Neural cell (in vitro differentiated cells): ENCODE data around the gene GNAQ. TPM values are rescaled to one million over a fixed set of nuclear protein-coding genes. Genes with fewer than 3 reads are reported as not detected.

Source experiments
- H2AFZ ChIP-seq: fragments of 200-600, 300-800 bp; sonication (generic), shearing (Covaris generic); 2 replicates; pipeline ENCODE4 v1.6.0; 2014; ENCODE audit warnings: low read depth, mild to moderate bottlenecking, antibody characterized with exemption, low read length, moderate library complexity
- H3F3A ChIP-seq: fragments of 200-600 bp; shearing (Covaris generic); 2 replicates; pipeline ENCODE4 v1.6.1; 2016; ENCODE audit warnings: mild to moderate bottlenecking, moderate library complexity, mixed read lengths, antibody characterized with exemption, low read length; ENCODE audit not compliant: insufficient read depth, poor library complexity, severe bottlenecking
- H3K27ac ChIP-seq: fragments of 200-600, 300-800 bp; sonication (generic), shearing (Covaris generic); 2 replicates; pipeline ENCODE4 v1.5.1; 2014; ENCODE audit warnings: mild to moderate bottlenecking, low read length, moderate library complexity
- H3K27me3 ChIP-seq: fragments of 300-800, 200-600 bp; sonication (generic), shearing (Covaris generic); 2 replicates; pipeline ENCODE4 v1.6.0; 2014; ENCODE audit warnings: mild to moderate bottlenecking, low read depth, low read length, moderate library complexity; ENCODE audit not compliant: insufficient read depth
- H3K36me3 ChIP-seq: fragments of 300-800, 200-600 bp; sonication (generic), shearing (Covaris generic); 2 replicates; pipeline ENCODE4 v1.5.1; 2014; ENCODE audit warnings: mild to moderate bottlenecking, antibody characterized with exemption, low read length, moderate library complexity; ENCODE audit not compliant: insufficient read depth
- H3K4me2 ChIP-seq: fragments of 300-800, 200-600 bp; sonication (generic), shearing (Covaris generic); 2 replicates; pipeline ENCODE4 v1.6.0; 2014; ENCODE audit warnings: mild to moderate bottlenecking, low read length
- H3K4me3 ChIP-seq: fragments of 300-800, 200-600 bp; sonication (generic), shearing (Covaris generic); 2 replicates; pipeline ENCODE4 v1.5.1; 2014; ENCODE audit warnings: mild to moderate bottlenecking, low read length, moderate library complexity
- H3K79me2 ChIP-seq: fragments of 200-600 bp; shearing (Covaris generic); replicated peaks from 2 replicates; pipeline ENCODE4 v1.6.0; 2014; ENCODE audit warnings: mild to moderate bottlenecking, low read length, moderate library complexity; ENCODE audit not compliant: insufficient read depth
- H3K9ac ChIP-seq: fragments of 300-800, 200-600 bp; sonication (generic), shearing (Covaris generic); 2 replicates; pipeline ENCODE4 v1.6.1; 2016; ENCODE audit warnings: mild to moderate bottlenecking, low read length, mixed read lengths
- H3K9me2 ChIP-seq: fragments of 200-600 bp; shearing (Covaris generic); 2 replicates; pipeline ENCODE4 v1.6.1; 2016; ENCODE audit warnings: mild to moderate bottlenecking, low read length, mixed read lengths; ENCODE audit not compliant: insufficient read depth
- H3K9me3 ChIP-seq: fragments of 200-600, 300-800 bp; sonication (generic), shearing (Covaris generic); 2 replicates; pipeline ENCODE4 v1.6.1; 2016; ENCODE audit warnings: mild to moderate bottlenecking, mixed run types, low read length, moderate library complexity, mixed read lengths
- H4K20me1 ChIP-seq: fragments of 200-600 bp; shearing (Covaris generic); 2 replicates; pipeline ENCODE4 v1.6.1; 2016; ENCODE audit warnings: mild to moderate bottlenecking, mixed run types; ENCODE audit not compliant: insufficient read depth
- CTCF ChIP-seq: fragments of 450-650 bp; IDR thresholded peaks from 2 replicates; pipeline ENCODE4 v1.5.1; 2014; ENCODE audit warnings: antibody characterized with exemption, mild to moderate bottlenecking, moderate library complexity; ENCODE audit not compliant: poor library complexity, severe bottlenecking
- EP300 ChIP-seq: fragments of 450-650 bp; conservative IDR thresholded peaks from 2 replicates; pipeline ENCODE4 v1.6.1; 2014; ENCODE audit warnings: antibody characterized with exemption, mild to moderate bottlenecking, moderate library complexity; ENCODE audit not compliant: poor library complexity, severe bottlenecking
- EZH2 ChIP-seq: fragments of 200-600, 300-800 bp; shearing (Covaris generic), sonication (generic); IDR thresholded peaks from 2 replicates; pipeline ENCODE4 v1.6.1; 2014; ENCODE audit warnings: antibody characterized with exemption, low read length, borderline replicate concordance, mild to moderate bottlenecking; ENCODE audit not compliant: insufficient read depth, poor library complexity, severe bottlenecking
- MXI1 ChIP-seq: fragments of 450-650 bp; conservative IDR thresholded peaks from 2 replicates; pipeline ENCODE4 v1.6.1; 2014; ENCODE audit warnings: antibody characterized with exemption, mild to moderate bottlenecking; ENCODE audit not compliant: poor library complexity, severe bottlenecking
- POLR2AphosphoS5 ChIP-seq: IDR thresholded peaks from 2 replicates; pipeline ENCODE4 v1.6.1; 2012
- REST ChIP-seq: IDR thresholded peaks from 2 replicates; pipeline ENCODE4 v1.6.1; 2012; ENCODE audit warnings: borderline replicate concordance
- SMC3 ChIP-seq: fragments of 450-650 bp; conservative IDR thresholded peaks from 2 replicates; pipeline ENCODE4 v1.6.1; 2014; ENCODE audit warnings: antibody characterized with exemption, mild to moderate bottlenecking, moderate library complexity; ENCODE audit not compliant: poor library complexity
- TAF1 ChIP-seq: IDR thresholded peaks from 2 replicates; pipeline ENCODE4 v1.6.1; 2012; ENCODE audit warnings: low read depth
- polyA plus RNA-seq: library from polyadenylated mRNA; depleted of rRNA; stranded (reverse); fragments of >200 nt; gene quantifications from 2 replicates; pipeline ENCODE4 v1.2.3, GENCODE V29; 2014

Gene GNAQ
- polyA plus RNA-seq, 1 donor from 2014 or later = 86.7 TPM

GRCh38 chr9:77816641-77817341 lies 214.8 kb downstream of the GNAQ start:
- H3K9me2 ChIP-seq = no peaks in the 10 kb centered on the region
- no peaks in the 10 kb centered on the region for H3K9me3 ChIP-seq
- no peaks in the 10 kb centered on the region for H3K79me2 ChIP-seq
- no peak overlapping the region for H2AFZ ChIP-seq
- TF ChIP-seq EZH2 (no peak), TAF1 (no peak), SMC3 (no peak), POLR2AphosphoS5 (no peak), EP300 (no peak), CTCF (no peak), REST (no peak)
- no peak overlapping the region for H3K27ac ChIP-seq
- H3F3A ChIP-seq = peaks cover 4% of the 10 kb centered on the region
- no peak overlapping the region for H3K4me3 ChIP-seq
- H3K4me2 ChIP-seq = no peak overlapping the region
- H3K27me3 ChIP-seq = no peaks in the 10 kb centered on the region
- H3K9ac ChIP-seq = no peak overlapping the region
- H3K36me3 ChIP-seq = no peaks in the 10 kb centered on the region
- H4K20me1 ChIP-seq = no peaks in the 10 kb centered on the region

GRCh38 chr9:77815260-77815659 lies 216.4 kb downstream of the GNAQ start:
- Histone ChIP-seq H3F3A (peaks cover 4% of the 10 kb centered on the region), H3K9me3 (no peaks in the 10 kb centered on the region), H3K36me3 (no peaks in the 10 kb centered on the region), H3K4me2 (no peak overlapping the region), H2AFZ (no peak overlapping the region), H3K9me2 (no peaks in the 10 kb centered on the region), H3K4me3 (no peak overlapping the region), H3K27me3 (no peaks in the 10 kb centered on the region), H3K9ac (no peak overlapping the region), H3K79me2 (no peaks in the 10 kb centered on the region), H4K20me1 (no peaks in the 10 kb centered on the region), H3K27ac (peak overlapping the region; percentile 0)
- TF ChIP-seq SMC3 (no peak), EZH2 (no peak), MXI1 (no peak), TAF1 (no peak), POLR2AphosphoS5 (no peak), REST (no peak), EP300 (no peak)
